ENCODE measurements around the gene POFUT2.

Gene POFUT2

DNA sequence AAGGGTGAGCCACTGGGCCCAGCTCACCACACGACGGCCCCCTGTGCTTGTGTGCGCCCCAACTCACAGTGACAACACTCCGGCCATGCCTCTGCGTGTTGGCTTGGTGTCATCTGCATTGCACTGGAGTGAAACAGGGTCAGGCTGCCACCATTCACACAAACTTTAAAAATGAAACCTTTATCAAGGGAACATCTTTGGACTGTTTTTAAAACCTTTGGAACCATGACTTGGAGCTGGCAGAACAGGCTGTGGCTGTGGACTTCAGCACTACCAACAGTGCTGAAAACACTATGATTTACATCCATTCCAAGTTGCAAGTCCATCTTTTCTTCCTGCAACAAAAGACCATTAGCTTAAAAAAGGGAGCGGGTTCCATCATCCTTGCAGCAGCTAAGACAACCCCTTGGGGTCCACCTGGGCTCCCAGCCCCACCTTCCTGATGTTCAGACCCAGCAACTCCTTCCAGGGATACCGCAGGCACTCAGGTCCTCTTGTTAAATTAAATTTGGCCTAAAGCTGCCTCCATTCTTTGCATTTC lies 25.6 kb downstream of the POFUT2 start:
- no peak for ATAC-seq

DNA sequence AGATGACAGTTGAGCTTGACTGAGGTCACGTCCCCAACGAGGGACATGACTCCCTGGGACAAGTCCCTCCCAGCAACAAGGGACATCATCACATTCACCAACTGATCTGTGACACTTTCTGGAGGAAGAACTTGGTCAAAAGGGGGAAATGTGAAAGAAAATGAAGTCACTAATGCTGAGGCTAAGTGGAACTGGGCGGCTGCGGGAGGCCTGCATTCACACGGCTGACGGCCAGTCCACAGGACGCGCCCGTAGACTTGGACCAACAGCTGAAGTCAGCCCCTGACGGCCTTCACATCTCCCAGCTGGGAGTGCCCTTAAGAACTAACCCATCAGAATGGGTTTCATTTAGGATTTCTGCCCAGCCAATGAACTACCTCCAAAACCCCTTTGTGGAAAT lies 26.6 kb downstream of the POFUT2 start:
- no peak for ATAC-seq

DNA sequence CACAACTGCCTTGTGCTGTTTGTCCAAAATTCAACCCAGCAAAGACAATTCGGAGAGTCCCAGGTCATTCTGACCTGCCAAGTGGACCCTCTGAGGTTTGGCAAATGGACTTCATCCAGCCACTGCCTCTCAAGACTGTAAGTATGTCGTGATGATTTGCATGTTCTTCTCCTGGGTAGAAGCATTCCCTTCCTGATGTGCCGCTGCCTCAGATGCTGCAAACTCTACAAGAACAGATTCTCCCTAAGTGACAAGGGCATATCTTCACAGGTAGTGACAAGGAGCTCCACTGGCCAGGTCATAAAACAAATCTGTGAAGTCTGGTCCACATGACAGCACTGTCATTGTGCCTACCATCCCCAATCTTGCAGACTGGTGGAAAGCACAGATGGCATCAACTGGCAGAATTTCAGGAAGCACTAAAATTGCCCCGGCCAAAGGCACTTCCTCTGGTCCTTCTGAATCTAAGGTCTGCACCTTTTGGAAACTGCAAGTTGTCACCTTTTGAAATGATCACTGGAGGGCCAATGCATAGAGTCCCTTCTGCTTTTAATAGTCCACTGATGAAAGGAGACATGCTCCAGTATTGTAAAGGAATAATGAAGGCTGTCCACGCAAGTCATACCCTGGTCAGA lies 27.4 kb downstream of the POFUT2 start:
- ATAC-seq: no peak

DNA sequence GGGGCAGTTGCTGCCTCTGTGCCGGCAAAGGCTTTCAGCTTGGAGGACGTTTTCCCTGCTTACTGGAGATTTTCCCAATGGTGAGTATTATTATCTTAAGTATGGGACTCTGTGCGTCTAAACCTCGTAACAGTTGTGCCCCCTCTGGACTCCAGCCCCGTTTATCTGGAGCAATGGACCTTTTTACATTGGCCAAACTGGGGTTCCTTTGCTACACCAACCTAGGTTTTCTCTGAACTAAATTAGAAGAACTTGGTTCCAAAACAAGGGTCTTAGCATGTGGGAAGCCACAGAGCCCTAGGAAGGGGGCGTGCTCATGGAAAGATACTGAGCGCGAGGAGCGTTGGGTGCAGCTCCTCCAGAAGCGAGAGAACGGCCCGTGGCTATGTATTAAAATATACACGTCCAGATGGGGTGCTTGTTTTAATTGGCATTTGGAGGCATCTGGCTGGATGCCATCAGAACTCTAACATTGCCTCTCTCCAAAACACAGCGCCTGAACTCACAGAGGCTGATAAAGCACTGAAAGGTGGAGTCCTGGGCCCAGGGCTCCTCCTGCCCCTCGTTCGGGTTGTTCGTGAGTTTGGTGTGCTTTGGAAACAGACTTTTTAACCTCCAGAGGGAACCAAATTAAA lies 28.4 kb downstream of the POFUT2 start:
- ATAC-seq: no peak

DNA sequence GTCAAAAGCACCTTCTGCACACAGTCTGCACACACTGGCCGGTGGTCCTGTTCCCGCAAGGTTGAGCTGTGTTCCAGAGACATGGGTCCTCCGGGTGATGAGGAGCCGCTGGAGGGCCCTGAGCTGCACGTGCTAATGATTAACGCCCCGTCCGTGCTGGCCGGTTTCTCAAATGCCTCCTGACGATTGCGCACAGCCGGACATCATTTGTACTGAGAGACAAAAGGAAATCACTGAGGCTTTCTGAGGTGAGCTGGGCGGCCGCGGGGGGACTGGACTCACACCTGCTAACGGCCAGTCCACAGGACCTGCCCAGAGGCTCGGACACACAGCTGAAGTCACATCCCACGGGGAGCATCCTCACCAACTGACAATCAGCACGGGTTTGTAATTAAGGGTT lies 29.2 kb downstream of the POFUT2 start:
- no peak for ATAC-seq

DNA sequence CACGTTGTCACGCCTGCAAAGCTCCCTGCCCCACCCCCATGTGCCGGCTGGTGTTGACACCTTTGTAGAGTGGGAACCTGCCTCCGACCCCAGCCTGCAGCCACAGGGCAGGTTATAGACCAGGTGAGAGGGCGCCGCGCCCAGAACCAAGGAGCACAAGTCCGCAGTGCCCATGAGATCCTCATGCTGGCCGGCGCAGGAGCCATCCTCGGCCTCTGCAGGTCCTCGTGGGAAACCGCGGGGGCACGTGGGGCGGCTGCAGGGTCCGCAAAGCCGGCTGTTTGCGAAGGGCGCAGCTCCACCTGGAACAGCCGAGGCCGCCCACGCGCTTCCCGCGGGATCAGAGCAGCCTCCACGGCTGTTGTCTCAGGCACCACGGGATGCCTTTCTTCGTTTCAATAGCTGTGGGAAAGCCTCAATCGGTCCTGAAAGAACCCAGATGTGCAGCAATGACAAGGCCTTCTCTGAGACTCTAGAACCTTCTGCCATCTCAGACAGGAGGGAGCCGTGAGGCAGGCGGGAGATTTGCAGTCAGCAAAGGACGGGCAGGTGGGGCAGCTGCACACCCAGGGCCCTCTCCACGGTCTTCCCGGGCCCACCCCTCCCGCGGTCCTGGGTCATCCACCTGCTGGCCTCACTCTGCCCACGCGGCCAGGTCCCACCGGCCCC lies 29.9 kb downstream of the POFUT2 start:
- ATAC-seq: no peak

DNA sequence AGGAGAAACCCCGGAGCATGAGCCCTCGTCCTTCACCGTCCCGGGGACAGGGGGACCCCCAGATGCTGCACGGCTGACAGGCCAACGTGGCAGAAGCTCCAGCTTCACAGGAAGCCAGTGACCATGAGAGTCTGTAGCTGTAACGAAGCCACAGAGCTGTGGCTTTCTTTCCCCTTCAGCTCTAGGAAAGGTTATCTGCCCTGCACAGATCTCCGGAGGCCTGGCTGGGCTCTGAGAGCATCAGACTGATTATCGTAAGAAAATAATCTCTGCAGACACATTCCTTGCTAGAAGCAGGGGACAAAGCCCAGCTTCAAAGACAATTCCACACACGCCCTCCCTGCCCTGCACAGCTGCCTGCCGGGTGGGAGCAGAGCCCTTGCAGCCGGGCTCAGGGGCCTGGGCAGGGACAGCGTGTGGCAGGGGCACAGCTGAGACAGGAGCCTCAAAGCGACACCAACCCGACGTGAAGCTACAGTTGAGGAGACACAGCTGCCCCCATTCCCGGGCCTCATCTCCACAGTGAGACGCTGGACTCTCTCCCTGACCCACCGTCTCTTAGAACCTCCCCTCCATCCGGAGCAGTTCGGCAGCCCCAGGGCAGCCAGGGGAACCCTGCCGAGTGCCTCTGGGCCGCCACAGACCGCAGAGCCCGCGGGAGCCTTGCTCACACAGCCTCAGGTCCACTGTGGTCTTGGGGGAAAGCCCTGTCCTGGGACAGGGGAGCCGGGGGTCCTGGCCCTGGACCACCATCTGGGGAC lies 30.6 kb downstream of the POFUT2 start:
- ATAC-seq: no peak

DNA sequence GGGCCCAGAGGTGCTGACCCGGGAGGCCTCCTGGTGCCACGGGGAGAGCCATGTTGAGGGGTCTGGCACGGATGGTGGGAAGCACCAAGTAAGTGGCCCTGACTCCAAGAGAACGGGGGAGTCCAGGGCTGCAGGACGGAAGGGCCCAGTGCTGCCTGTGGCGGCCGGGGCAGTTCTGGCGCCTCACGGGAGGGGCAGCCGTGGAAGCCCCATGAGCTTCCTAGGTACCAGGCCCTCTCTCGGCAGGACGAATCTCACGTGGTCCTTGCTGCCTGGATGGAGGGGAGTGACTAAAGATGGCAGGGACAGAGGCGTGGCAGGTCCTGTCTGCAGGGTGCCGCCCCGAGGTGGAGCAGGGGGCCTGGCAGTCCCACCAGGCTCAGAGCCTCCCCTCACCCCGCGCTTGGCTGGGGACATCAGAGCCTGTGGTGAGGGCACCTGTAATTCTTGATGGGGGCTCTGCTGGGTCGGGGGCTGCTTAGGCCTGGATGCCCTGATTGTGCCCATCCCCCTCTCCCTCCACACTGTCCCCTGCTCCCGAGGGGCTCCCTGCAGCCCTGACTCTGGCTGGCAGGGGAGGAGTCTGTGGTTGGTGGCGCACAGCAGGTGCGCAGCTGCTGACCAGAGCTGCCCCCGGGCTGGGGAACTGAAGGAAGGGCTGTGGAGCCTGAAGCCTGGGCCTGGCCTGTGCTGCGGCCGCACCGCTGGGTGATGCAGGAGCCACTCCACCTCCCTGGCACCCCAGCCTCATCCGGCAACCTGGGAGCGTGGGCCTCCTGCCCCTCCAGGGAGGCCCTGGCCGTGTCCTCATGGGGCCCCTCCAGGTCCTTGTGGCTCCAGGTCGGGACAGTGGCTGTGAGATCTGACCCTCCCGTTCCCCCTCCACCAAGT lies 31.4 kb downstream of the POFUT2 start:
- no peak for ATAC-seq

DNA sequence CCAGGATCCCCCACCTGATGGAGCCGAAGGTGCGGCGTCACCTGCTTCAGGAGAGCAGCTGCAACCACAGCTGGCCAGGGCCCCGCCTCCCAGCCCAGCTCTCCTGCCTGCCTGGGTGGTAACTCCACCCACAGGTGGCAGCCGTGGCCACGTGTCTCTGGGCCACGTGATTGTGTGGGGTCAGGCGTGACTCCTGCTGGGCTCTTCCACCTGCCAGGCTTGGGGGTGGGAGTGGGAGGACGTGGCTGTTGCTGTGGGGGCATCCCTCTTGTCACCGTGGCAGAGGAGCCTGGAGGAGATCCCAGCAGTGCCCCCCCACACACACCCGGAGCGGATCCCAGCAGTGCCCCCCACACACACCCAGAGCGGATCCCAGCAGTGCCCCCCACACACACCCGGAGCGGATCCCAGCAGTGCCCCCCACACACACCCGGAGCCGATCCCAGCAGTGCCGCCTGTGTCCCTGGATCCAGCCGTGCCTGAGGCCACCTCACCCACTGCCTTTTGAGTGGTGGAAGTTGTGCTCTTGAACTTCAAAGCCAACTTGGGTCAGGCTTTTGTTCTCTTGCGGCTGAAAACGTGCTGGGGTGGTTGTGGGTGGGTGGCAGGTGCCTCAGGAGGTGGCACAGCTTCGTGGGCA lies 32.2 kb downstream of the POFUT2 start:
- ATAC-seq: no peak

DNA sequence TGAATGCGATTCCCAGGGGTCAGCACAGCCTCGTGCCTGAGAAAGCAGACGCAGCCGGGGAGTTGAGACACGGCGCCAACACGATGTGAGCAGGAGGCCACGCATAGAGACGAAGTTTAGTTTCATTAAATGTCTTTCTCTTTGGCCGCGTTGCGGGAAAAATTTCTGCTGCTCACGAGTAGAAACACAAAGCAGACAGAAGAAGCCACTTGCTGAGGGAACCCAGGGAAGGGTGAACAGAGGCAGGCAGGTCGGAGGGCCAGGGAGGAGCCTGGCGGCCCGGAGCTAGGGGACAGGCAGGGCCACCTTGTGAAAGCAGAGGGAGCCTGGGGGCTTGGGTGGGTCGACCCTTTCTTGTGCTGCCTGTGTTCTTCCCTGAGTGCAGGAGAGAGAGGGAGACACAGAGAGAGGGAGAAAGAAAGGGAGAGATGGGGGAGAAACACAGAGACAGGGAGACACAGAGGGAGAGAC lies 33.2 kb downstream of the POFUT2 start:
- no peak for ATAC-seq

DNA sequence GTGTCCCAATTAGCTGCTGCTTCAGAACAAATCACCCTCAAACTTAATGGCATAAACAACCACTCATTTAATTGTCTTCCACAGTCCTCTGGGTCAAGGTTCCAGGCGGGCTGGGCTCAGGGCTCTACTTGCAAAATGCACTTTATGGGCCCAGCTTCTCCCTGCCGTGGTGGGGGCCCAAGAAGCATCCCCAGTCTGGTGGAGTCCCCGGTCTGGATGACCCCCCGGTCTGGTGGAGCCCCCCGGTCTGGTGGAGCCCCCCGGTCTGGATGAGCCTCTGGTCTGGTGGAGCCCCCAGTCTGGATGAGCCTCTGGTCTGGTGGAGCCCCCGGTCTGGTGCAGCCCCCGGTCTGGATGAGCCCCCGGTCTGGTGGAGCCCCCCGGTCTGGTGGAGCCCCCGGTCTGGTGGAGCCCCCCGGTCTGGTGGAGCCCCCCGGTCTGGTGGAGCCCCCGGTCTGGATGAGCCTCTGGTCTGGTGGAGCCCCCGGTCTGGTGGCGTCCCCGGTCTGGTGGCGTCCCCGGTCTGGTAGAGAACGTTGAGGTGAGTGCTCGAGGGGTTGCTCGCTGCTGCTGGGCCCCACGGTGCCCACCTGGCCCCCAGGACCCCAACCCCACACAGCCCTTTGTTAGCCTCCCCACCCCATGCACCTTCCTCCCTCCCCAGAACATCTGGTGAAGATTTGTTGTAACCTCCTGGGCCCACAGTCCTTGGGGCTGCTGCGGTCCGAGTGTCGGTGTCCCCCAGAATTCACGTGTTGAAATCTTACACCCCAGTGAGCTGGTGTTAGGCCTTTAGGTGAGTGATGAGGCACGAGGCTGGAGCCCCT lies 33.8 kb downstream of the POFUT2 start:
- ATAC-seq: no peak

DNA sequence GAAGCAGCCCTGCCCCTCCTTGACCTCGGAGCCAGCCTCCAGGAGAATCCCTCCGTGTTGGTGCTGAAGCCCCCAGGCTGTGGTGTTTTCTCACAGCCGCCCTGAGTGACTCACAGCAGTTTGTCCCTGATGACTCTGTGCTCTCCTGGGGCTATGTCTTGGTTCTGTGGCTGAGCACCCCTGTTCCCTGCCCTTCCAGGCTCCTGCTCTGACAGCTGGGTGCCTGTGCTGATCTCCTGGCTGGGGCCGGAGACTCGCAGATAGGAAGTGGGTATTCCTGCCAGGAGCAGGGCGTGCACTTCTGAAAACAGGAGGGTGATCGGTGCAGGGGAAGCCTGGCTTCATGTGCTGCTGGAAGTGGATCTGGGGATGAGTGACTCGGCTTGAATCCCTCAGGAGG lies 34.5 kb downstream of the POFUT2 start:
- no peak for ATAC-seq

DNA sequence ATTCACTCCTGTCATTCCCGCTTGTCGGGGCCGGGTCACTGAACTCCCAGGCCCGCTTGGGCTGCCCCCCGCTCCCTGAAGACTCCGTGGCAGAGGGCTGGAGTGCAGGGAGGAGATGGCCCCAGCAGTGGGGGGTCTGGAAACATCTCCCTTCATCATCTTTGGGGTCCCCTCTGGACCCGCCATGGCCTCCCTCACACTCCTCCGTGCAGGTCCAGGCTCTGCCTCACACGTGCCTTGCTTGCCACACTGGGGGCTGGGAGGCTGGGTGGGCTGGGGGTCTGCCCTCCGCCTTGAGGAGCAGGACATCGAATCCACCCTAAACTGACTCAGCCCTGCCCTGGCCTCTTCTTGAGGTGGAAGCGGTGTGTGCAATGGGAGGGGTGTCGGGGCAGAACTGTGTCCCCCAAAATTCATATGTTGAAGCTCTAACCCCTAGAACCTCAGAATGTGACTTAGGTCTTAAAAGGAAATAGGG lies 35.2 kb downstream of the POFUT2 start:
- no peak for ATAC-seq

DNA sequence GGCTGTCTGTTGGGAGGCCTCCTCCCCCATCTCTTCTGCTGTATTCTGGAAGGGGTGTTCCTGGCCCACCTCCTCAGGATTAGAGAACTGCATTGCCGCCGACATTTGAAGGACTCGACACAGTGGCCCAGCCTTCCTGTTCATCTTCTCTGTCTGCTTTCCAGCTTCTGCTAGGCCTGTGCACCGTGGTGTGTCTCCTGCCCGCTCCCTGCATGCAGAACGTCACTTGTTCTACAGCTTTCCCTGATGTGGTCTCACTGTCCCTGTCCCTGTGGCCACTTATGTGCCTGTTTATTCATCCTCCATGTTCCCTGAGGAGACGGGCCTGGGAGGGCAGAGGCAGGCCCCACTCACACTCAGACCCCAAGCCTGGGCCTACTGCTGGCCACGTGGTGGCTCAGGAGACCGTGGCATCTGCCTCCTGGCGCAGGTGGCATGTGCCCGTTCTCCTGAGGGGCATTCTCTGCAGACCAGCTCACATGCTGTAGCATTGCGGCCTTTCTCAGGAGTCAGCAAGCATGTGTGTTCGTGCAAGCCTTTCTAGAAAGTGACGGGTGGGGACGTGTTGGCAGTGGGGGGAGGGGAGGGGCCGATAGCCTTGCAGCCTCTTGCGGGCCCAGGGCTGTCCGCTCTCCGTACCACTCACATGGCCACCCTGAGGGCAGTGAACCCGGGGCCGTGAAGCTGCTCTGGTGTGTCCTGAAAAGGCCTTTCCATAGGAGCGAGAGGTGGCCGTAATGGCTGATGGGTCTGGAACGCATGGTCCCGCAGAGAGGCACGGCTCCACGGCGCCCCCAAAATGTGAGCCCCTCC lies 35.9 kb downstream of the POFUT2 start:
- no peak for ATAC-seq

DNA sequence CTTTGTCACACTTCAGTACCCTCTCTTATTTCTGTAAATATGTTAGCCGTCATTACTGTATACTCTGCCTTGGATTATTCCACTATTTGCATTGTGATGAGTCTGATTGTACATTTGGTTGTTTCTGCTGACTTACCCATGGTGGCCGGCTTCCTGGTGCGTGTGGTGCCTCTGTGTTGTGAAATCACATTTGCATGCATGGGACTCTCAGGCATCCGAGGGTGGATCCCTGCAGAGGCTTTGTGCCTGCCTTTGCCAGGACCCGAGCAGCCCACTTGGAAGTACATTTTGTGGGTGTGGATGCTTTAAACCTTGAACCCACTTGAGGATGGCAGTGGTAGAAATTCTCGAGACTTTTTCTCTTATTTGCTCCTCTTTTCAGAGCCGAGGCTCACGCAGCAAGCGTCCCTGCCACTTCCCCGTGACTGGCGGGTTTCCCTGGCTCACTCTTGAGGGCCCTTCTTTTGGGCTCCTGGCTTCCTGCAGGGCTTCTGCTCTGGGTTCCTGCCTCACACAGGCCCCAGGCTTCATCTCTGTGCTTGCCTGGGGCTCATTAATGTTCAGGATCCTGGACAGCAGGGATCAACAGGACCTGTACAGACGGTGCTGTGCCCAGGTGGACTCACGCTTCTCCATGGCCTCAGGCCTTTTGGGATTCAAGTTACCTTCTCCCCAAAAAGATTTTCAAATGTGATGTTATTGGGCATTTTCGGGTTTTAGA lies 36.6 kb downstream of the POFUT2 start:
- ATAC-seq: no peak

DNA sequence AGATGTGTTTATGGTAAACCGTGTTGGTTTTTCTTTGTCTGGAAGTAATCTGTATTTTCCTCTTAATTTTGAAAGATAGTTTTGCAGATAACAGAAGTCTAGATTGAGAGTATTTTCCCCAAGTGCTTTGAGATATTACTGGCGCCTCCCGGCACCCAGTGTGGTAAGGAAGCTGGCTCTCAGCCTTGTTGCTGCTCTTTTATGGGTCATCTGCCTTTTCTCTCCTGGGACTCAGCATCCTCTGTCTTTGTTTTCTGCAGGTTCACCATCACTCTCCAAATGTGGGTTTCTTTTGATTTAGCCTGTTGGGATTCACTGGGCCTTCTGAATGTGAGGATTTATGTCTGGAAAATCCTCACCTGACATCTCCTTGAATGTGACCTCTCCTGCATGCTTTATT lies 37.4 kb downstream of the POFUT2 start:
- ATAC-seq: no peak

DNA sequence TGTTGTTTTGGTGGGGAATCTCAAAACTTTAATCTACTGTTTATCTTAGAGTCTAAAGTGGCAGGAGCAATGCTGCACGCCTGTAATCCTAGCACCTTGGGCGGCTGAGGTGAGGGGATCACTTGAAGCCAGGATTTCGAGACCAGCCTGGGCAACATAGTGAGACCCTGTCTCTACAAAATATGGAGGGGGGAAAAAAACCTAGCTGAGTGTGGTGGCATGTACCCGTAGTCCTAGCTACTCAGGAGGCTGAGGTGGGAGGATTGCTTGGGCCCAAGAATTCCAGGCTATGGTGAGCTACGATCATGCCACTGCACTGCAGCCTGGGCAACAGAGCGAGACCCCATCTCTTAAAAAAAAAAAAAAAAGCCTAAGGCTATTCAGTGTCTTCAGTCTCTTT lies 38.1 kb downstream of the POFUT2 start:
- ATAC-seq: no peak

DNA sequence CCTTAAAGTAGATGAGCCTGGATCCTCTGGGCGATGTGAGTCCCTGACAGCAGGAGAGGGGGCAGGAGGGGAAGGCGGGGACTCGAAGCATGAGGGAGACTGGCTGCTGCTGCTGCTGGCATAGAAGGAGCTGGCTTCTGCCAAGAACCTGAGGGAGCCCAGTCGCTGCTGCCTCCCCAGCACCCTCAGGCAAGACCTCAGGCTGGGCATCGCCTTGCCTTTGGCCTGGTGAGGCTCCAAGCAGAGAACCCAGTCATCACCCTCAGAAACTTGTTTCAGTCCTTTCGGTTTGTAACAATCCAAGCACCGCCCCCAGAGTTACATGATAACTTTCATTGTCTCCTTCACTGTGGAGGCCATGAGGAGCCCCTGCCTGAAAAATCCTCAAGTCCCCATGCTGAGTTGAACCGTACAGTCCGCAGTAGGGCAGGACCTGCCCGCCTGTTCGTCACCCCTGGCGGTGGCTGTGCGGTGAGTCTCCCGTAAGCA lies 38.8 kb downstream of the POFUT2 start:
- no peak for ATAC-seq

Data from activated CD4-positive, CD25-positive, alpha-beta regulatory T cell treated with anti-CD3 and anti-CD28 coated beads, Interleukin-2, amount 50 U/mL, for 24 hours (primary cell).